ENCODE data around the gene UCHL3.

GRCh38 chr13:75544681-75545330 is 4.8 kb upstream of the UCHL3 start:
- no peak for TF ChIP-seq CTCF (IDR thresholded peaks at IDR 0.05)
- TF ChIP-seq POLR2A (IDR thresholded peaks at IDR 0.05): no peak

Measured in testis (tissue), 2 donors.